Aorta (tissue), 5 donors: ENCODE measurements around the gene PQBP1. TPM values are rescaled to one million over a fixed set of nuclear protein-coding genes. Genes with fewer than 3 reads are reported as not detected.
A peak's percentile ranks its signal among the peaks of the same experiment; 100 is the strongest.
"Not testable (repeated sequence)": the region's sequence is repeated elsewhere in the genome, so short reads cannot be mapped to it uniquely, and the experiment has no call there.

Experiments used
- ATAC-seq: fragments of 200-7000 bp; cut with Tn5 transposase; one replicate; pipeline ENCODE4 v1.9.1; 2022; ENCODE audit warnings: moderate library complexity; ENCODE audit not compliant: low FRiP score
- DNase-seq, 2 donors: peaks; one replicate each; pipeline ENCODE4 v3.0.0-alpha.2; 2020
- H3K27ac ChIP-seq, 2 donors: one replicate each; pipeline ENCODE4 v1.5.1; 2013; ENCODE audit warnings: low read length in 2 of 2, mild to moderate bottlenecking in 2 of 2, moderate library complexity in 2 of 2, control low read depth in 1 of 2, inconsistent platforms in 1 of 2, low read depth in 1 of 2
- H3K27me3 ChIP-seq, 2 donors: one replicate each; pipeline ENCODE4 v1.6.1; 2013; ENCODE audit warnings: control low read depth in 1 of 2, low read length in 1 of 2, mild to moderate bottlenecking in 1 of 2, moderate library complexity in 1 of 2; ENCODE audit not compliant: insufficient read depth in 2 of 2, control insufficient read depth in 1 of 2
- H3K36me3 ChIP-seq, 2 donors: one replicate each; pipeline ENCODE4 v1.6.1; 2013; ENCODE audit warnings: control low read depth in 1 of 2, low read length in 1 of 2, mild to moderate bottlenecking in 1 of 2; ENCODE audit not compliant: insufficient read depth in 2 of 2, control insufficient read depth in 1 of 2
- H3K4me1 ChIP-seq, 2 donors: one replicate each; pipeline ENCODE4 v1.6.1; 2013; ENCODE audit warnings: low read length in 2 of 2, control low read depth in 1 of 2, mild to moderate bottlenecking in 1 of 2, moderate library complexity in 1 of 2; ENCODE audit not compliant: insufficient read depth in 2 of 2, control insufficient read depth in 1 of 2
- H3K4me3 ChIP-seq, 2 donors: one replicate each; pipeline ENCODE4 v1.5.1; 2013; ENCODE audit warnings: low read length in 2 of 2, control low read depth in 1 of 2, mild to moderate bottlenecking in 1 of 2
- H3K9me3 ChIP-seq: one replicate; pipeline ENCODE4 v1.6.1; 2013; ENCODE audit warnings: mild to moderate bottlenecking, low read length; ENCODE audit not compliant: control insufficient read depth
- WGBS, 2 donors: extraction: QIAGEN DNeasy Blood & Tissue Kit; methylation state at CpG; one replicate each; pipeline ENCODE4 v1.1.7; 2013; 5-methylcytosine and 5-hydroxymethylcytosine counted together
- intact Hi-C, 2 donors: fragments of 100-400 bp; cut with DNase I; formaldehyde crosslinking; loops; one replicate each; pipeline versions ENCODE4 v1.14.2 to v1.15.0; 2022
- polyA plus RNA-seq, 2 donors: library from polyadenylated mRNA; stranded (reverse); fragments of 200-250 nt; gene quantifications; one replicate each; pipeline ENCODE4 v1.2.3, GENCODE V29; 2013
- total RNA-seq, 2 donors: library from RNA; stranded (reverse); fragmentation: NEBNext Ultra II Directional; extraction: Animal tissue kit (Norgen Biotek cat#: 25700); gene quantifications; one replicate each; pipeline ENCODE4 v1.2.1, GENCODE V29; 2021
- donor health status: healthy with polysubstance abuse.
- donor health status: Bipolar disorder and iron deficiency.
- donor health status: DM: no; HTN: no; CAD: no.
- donor health status: DM: no; HTN: no; CAD: no.
- donor health status: DM: yes; HTN: yes; CAD: no.

Gene PQBP1
- total and polyA plus RNA-seq, 4 donors = 48.8 to 112 (median 62.2) TPM

DNA sequence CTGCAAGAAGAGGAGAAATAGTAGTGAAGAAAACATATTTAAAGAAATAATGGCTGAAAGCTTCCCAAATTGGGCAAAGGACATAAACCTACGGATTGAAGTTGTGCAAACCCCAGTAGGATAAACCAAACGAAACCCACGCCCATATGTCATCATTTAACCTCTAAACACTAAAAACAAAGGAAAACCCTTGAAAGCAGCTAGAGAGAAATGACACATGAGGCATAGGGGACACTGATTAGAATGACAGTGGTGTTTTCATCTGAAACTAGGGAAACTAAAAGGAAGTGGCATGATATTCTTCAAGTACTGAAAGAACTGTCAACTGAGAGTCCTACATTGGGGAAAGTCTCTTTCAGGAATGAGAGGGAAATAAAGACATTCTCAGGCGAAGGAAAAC is 20.8 kb upstream of the PQBP1 start:
- H3K36me3 ChIP-seq, H3K27ac ChIP-seq, DNase-seq, H3K27me3 ChIP-seq, H3K4me1 ChIP-seq, H3K4me3 ChIP-seq, H3K9me3 ChIP-seq, ATAC-seq, intact Hi-C loops: not testable (repeated sequence)
- WGBS, 2 donors = 42 to 65% methylated on average over 4 of the region's 4 CpGs

DNA sequence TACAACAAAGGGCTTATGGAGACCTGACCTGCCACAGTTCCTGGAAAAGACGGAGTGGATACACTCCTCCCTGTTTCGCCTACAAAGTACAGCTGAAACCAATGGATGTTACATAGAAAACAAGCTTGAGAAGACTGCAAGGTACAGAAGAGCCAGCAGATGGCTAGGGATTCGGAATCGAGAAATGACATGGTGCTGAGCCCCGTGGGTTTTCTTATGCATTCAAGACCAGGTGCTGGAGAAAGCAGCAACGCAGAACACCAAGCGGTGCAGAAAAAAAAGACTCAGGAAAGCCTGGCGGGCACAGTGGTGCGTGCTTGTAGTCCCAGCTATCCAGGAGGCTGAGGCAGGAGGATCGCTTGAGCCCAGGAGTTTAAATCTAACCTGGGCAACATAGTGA is 14.0 kb upstream of the PQBP1 start:
- DNase-seq (peak in 1 of 2 donors; percentile 32), ATAC-seq (no peak)
- 70 to 73% methylated on average over 10 of the region's 10 CpGs for WGBS, 2 donors
- intact Hi-C loops = no loop called here
- Histone ChIP-seq H3K4me3 (no peak overlapping the region), H3K4me1 (no peaks in the 10 kb centered on the region), H3K36me3 (no peaks in the 10 kb centered on the region), H3K9me3 (no peaks in the 10 kb centered on the region), H3K27me3 (no peaks in the 10 kb centered on the region), H3K27ac (no peak overlapping the region)

DNA sequence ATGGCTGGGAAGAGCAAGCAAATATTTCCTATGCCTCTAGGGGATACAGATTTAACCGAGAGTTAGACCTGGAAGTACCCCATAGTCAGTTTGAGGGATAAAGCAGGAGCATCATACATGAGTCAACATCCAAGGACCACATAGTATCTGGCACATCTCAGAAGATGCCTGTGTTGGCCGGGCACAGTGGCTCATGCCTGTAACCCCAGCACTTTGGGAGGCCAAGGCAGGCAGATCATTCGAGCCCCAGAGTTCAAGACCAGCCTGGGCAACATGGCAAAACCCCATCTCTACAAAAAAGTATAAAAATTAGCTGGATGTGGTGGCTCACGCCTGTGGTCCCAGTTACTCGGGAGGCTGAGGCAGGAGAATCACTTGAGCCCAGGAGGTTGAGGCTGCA is 11.1 kb upstream of the PQBP1 start:
- intact Hi-C loops, H3K4me3 ChIP-seq: not testable (repeated sequence)
- 72 to 86% methylated on average over 5 of the region's 5 CpGs for WGBS, 2 donors

DNA sequence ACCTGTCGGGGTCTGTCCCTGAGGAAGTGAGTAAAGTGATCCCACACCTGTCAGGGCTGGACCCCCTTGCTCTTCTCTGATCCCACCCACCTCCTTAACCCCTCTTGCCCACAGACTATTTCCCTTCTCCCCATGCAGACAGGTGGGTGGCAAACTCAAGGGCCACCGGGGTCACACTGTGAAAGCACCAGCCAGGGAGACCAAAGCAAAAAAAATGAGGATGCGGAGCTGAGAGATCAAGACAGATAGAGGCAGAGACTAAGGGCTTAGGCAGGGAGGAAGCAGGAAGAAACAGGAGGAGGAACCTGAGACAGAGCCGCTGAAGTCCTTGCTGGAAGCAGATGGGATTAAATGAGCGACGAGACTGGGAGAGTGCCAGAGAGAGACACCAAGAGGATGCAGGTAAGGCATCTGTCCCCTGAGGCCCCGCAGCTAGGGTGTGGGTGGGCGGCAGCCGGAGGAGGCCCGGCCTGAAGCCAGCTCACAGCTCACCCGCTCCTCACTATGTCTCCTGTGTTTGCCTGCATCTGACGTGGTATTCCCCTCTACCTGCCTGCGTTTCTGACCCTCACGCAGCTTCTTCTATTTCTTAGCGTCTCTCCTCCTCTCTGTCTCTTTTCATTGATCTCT is 7.3 kb upstream of the PQBP1 start:
- Histone ChIP-seq H3K4me1 (no peaks in the 10 kb centered on the region), H3K4me3 (peak overlapping the region in 1 of 2 donors; percentile 55), H3K27me3 (no peaks in the 10 kb centered on the region), H3K9me3 (no peaks in the 10 kb centered on the region), H3K27ac (no peak overlapping the region), H3K36me3 (no peaks in the 10 kb centered on the region)
- 41 to 63% methylated on average over 15 of the region's 15 CpGs for WGBS, 2 donors
- intact Hi-C loops = loop anchor here in 1 of 2 donors (2.0 kb wide), 1 partner anchor 90 kb away; no protein-coding TSS in a partner anchor
- DNase-seq (peak in 1 of 2 donors; percentile 9), ATAC-seq (no peak)

More for the DNA sequence above, 11.1 kb upstream of the PQBP1 start:
- H3K27ac ChIP-seq, H3K27me3 ChIP-seq, H3K36me3 ChIP-seq, ATAC-seq, H3K4me1 ChIP-seq, DNase-seq, H3K9me3 ChIP-seq: not testable (repeated sequence)

DNA sequence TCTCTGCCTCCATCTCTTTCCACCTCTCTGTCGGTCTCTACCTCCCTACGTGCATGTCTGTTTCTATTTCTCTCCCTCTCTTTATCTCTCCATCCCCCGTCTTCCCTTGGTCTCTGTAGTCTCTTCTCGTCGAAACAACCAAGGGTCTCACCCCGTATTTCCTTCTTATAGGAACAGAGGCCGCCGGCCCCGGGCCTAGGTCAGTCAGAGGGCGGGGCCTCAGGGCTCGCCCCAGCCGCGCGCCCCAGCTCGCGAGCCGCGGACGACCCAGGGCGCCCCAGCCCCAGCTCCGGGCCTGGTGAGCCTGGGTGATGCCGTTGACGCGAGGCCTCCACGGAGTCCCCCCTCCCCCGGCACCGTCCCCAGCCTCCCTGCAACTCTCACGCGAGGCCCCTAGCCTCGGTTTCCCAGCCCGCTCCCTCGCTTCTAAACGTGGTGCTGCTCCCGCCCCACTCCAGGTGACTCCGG is 6.8 kb upstream of the PQBP1 start:
- H3K27me3 ChIP-seq = no peaks in the 10 kb centered on the region
- peak overlapping the region in 1 of 2 donors; percentile 55 for H3K4me3 ChIP-seq
- intact Hi-C loops = loop anchor here in 1 of 2 donors (2.0 kb wide), 1 partner anchor 90 kb away; no protein-coding TSS in a partner anchor
- H3K27ac ChIP-seq = no peak overlapping the region
- peak; percentile 57 for ATAC-seq
- H3K36me3 ChIP-seq = no peaks in the 10 kb centered on the region
- H3K4me1 ChIP-seq = no peaks in the 10 kb centered on the region
- no peak for DNase-seq
- 1 to 34% methylated on average over 29 to 35 of the region's 35 CpGs for WGBS, 2 donors
- H3K9me3 ChIP-seq = no peaks in the 10 kb centered on the region

- Histone ChIP-seq H3K4me3 (peak overlapping the region in 1 of 2 donors; percentile 55), H3K36me3 (no peaks in the 10 kb centered on the region), H3K4me1 (no peaks in the 10 kb centered on the region), H3K27me3 (no peaks in the 10 kb centered on the region), H3K27ac (no peak overlapping the region), H3K9me3 (no peaks in the 10 kb centered on the region)
- WGBS, 2 donors = 2 to 31% methylated on average over 68 of the region's 68 CpGs
- DNase-seq (peak; percentile 92 to 93), ATAC-seq (peak; percentile 92)
- intact Hi-C loops = loop anchor here in 1 of 2 donors (2.0 kb wide), 1 partner anchor 91 kb away; no protein-coding TSS in a partner anchor
Observed at GRCh38 chrX:48891402-48892288, 6.1 kb upstream of the PQBP1 start.

GRCh38 chrX:48892896-48893295 is 4.8 kb upstream of the PQBP1 start:
- intact Hi-C loops = no loop called here
- no peaks in the 10 kb centered on the region for H3K4me1 ChIP-seq
- no peak overlapping the region for H3K27ac ChIP-seq
- no peak for ATAC-seq
- no peaks in the 10 kb centered on the region for H3K9me3 ChIP-seq
- H3K4me3 ChIP-seq = no peak overlapping the region
- DNase-seq = peak in 1 of 2 donors; percentile 45
- H3K27me3 ChIP-seq = no peaks in the 10 kb centered on the region
- no peaks in the 10 kb centered on the region for H3K36me3 ChIP-seq
- WGBS, 2 donors = 61 to 85% methylated on average over 4 of the region's 4 CpGs

- no peaks in the 10 kb centered on the region for H3K27me3 ChIP-seq
- H3K36me3 ChIP-seq = no peaks in the 10 kb centered on the region
- WGBS, 2 donors = 80 to 90% methylated on average over 16 of the region's 16 CpGs
- H3K4me3 ChIP-seq = no peak overlapping the region
- H3K9me3 ChIP-seq = no peaks in the 10 kb centered on the region
- DNase-seq (peak in 1 of 2 donors; percentile 59), ATAC-seq (no peak)
- intact Hi-C loops = no loop called here
- H3K4me1 ChIP-seq = no peaks in the 10 kb centered on the region
- H3K27ac ChIP-seq = no peak overlapping the region
Observed at GRCh38 chrX:48893556-48894348, 4.0 kb upstream of the PQBP1 start.
